ENCODE measurements around the gene CCDC127. TPM values are rescaled to one million over a fixed set of nuclear protein-coding genes. Genes with fewer than 3 reads are reported as not detected.

The CCDC127 gene
- total RNA-seq, 4 donors from 2014 or later: 4.1 to 9.0 (median 7.2) TPM

- no peak overlapping the region for H3K4me3 ChIP-seq
- H3K4me1 ChIP-seq: no peaks in the 10 kb centered on the region
- no peaks in the 10 kb centered on the region for H3K36me3 ChIP-seq
- H3K9me3 ChIP-seq: no peaks in the 10 kb centered on the region
- DNase-seq: peak in 1 of 3 donors; percentile 22
- TF ChIP-seq POLR2A (IDR thresholded peaks at IDR 0.05) (no peak), CTCF (IDR thresholded peaks at IDR 0.05) (no peak)
- H3K27ac ChIP-seq: no peak overlapping the region
- H3K27me3 ChIP-seq: no peaks in the 10 kb centered on the region
Measured at GRCh38 chr5:162190-162564, 55.8 kb downstream of the CCDC127 start.

- Histone ChIP-seq H3K4me3 (no peak overlapping the region), H3K27ac (no peak overlapping the region), H3K36me3 (no peaks in the 10 kb centered on the region), H3K9me3 (no peaks in the 10 kb centered on the region), H3K4me1 (no peaks in the 10 kb centered on the region), H3K27me3 (no peaks in the 10 kb centered on the region)
- no peak for TF ChIP-seq CTCF (IDR thresholded peaks at IDR 0.05)
- no peak for TF ChIP-seq POLR2A (IDR thresholded peaks at IDR 0.05)
- peak in 2 of 3 donors; percentile 27 to 42 for DNase-seq
Measured at GRCh38 chr5:161803-162110, 56.2 kb downstream of the CCDC127 start.

GRCh38 chr5:160921-161802 lies 56.8 kb downstream of the CCDC127 start:
- Histone ChIP-seq H3K27me3 (no peaks in the 10 kb centered on the region), H3K9me3 (no peaks in the 10 kb centered on the region), H3K4me1 (no peaks in the 10 kb centered on the region), H3K4me3 (no peak overlapping the region), H3K27ac (no peak overlapping the region), H3K36me3 (no peaks in the 10 kb centered on the region)
- TF ChIP-seq CTCF (IDR thresholded peaks at IDR 0.05): no peak
- no peak for TF ChIP-seq POLR2A (IDR thresholded peaks at IDR 0.05)
- peak in 2 of 3 donors; percentile 22 to 25 for DNase-seq

GRCh38 chr5:160173-160510 lies 57.8 kb downstream of the CCDC127 start:
- no peak overlapping the region for H3K4me3 ChIP-seq
- TF ChIP-seq CTCF (IDR thresholded peaks at IDR 0.05) (no peak), POLR2A (IDR thresholded peaks at IDR 0.05) (no peak)
- no peaks in the 10 kb centered on the region for H3K9me3 ChIP-seq
- H3K27me3 ChIP-seq: no peaks in the 10 kb centered on the region
- H3K36me3 ChIP-seq: no peaks in the 10 kb centered on the region
- H3K4me1 ChIP-seq: no peaks in the 10 kb centered on the region
- DNase-seq: peak in 2 of 3 donors; percentile 23 to 28
- no peak overlapping the region for H3K27ac ChIP-seq

- Histone ChIP-seq H3K4me3 (no peak overlapping the region), H3K9me3 (no peaks in the 10 kb centered on the region), H3K27ac (no peak overlapping the region), H3K27me3 (no peaks in the 10 kb centered on the region), H3K4me1 (no peaks in the 10 kb centered on the region), H3K36me3 (no peaks in the 10 kb centered on the region)
- peak in 2 of 3 donors; percentile 39 for DNase-seq
- TF ChIP-seq POLR2A (IDR thresholded peaks at IDR 0.05) (no peak), CTCF (IDR thresholded peaks at IDR 0.05) (no peak)
Measured at GRCh38 chr5:159448-160172, 58.3 kb downstream of the CCDC127 start.

Data from Peyer's patch (tissue), 4 donors.